Measurements from ENCODE around the gene MMP23B.
A peak's percentile ranks its signal among the peaks of the same experiment; 100 is the strongest.

The MMP23B gene

GRCh38 chr1:1602968-1603506, 28.9 kb upstream of the MMP23B start:
- peak; percentile 85 for DNase-seq

DNA sequence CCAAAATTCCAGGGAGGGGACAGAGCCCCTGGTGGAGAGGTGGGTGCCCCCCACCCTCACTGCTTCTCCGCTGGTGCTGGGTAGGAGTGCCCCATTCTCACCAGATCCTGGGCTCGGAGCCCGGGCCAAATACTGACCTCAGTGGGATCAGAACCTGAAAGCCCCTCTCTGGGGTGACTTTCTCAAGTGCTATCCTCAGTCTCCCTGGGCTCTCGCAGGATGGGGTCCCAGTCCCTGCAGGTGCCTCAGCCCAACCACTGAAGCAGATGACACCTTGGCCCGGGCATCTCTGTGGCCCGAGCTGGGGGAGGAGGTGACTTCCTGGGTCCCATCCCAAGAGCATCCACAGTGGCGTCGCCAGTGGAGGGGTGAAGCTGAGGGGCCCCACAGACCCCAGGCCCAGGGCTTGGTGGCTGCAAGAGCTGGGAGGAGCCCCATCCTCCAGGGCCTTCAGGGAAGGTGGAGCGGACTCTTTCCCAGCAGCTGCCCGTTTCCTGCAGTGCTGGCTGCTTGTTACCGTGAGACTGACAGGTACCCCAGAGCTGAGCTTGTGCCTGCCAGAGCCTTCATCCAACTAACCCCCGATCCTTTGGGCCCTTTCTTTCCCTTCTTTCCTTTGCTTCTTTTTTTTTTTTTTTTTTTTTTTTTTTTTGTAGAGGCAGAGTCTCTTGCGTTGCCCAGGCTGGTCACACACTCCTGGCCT, 28.2 kb upstream of the MMP23B start:
- DNase-seq = no peak

GRCh38 chr1:1604374-1605033, 27.5 kb upstream of the MMP23B start:
- no peak for DNase-seq

DNA sequence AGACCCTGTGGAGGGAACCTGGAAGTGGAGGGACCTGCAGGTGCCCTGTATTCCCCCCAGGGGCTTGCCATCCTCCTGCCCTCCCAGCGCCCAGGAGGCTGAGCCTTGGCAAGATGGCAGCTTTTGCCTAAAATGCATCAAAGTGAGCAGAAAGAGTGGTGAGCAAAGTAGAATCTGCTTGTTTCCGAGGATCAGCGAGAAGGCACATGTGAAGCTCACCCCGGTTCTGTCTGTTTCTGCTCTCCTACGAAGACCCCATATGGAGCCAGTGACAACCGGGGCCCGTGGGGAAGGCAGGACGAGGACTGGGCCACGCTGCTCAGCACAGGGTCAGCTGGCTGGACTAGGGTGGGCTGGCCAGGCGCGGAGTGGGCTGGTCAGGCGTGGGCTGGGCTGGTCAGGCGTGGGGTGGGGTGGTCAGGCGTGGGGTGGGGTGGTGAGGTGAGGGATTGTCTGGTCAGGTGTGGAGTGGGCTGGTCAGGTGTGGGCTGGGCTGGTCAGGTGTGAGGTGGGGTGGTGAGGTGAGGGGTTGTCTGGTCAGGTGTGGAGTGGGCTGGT, 26.9 kb upstream of the MMP23B start:
- DNase-seq = no peak

- DNase-seq = no peak
These were observed 26.2 kb upstream of the MMP23B start for GRCh38 chr1:1605724-1606123.

- DNase-seq = no peak
These were observed 25.7 kb upstream of the MMP23B start for GRCh38 chr1:1606232-1606631.

DNA sequence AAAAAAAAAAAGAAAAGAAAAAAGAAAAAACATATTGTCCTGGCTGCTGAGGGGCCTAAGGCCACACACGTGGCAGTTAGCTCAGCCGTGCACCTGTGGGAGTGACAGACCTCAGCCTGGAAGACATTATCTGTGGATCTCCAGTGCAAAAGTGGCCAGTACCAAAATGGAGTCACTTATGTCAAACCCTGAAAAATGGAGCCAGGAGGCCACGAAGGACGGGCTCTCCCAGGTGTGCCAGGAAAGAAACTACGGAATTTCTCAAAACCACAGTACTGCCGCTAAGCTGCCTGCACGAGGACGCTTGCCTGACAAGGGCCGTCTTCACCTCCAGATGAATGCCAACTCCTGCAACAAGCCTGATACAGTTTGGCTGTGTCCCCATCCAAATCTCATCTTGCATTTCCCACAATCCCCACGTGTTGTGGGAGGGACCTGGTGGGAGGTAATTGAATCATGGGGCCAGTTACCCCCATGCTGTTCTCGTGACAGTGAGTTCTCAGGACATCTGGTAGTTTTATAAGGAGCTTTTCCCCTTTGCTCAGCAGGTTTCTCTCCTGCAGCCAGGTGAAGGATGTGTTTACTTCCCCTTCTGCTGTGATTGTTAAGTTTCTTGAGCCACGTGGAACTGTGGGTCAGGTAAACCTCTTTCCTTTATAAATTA, 22.0 kb upstream of the MMP23B start:
- DNase-seq = peak; percentile 85

DNA sequence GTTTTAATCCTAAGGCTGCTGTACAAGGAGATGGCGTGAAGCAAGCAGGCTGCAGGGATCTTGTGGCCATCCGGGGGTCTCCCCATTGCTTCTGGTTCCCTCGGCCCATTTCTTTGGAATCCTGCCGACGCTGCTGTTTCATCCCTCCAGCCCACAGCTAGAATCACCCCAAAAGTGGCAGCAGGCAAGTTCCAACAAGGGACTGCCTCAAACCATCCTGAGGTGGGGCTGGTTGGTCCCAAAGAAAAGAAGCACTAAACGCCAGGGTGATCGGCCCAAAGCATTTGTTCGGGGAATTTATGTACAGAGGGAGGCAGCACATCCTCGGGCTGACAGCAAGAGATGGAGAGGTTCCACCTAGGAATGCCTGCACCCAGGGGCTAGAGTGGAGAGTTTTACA, 21.2 kb upstream of the MMP23B start:
- no peak for DNase-seq

DNA sequence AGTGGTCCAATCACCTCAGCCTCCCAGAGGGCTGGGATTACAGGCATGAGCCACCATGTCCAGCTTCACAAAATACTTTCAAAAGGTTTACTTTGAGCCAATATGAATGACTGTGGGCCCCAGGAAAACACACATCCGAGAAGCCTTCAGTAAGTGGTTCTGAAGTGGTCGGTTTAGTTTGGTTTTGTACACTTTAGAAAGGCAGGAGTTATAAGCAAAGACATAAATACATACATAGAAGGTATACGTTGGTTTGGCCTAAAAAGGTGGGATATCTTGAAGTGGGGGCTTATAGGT, 19.9 kb upstream of the MMP23B start:
- DNase-seq = no peak

- no peak for DNase-seq
These were observed 18.4 kb upstream of the MMP23B start for GRCh38 chr1:1613509-1614082.

GRCh38 chr1:1614204-1614953, 17.6 kb upstream of the MMP23B start:
- peak; percentile 64 for DNase-seq

GRCh38 chr1:1614954-1615255, 17.1 kb upstream of the MMP23B start:
- no peak for DNase-seq

DNA sequence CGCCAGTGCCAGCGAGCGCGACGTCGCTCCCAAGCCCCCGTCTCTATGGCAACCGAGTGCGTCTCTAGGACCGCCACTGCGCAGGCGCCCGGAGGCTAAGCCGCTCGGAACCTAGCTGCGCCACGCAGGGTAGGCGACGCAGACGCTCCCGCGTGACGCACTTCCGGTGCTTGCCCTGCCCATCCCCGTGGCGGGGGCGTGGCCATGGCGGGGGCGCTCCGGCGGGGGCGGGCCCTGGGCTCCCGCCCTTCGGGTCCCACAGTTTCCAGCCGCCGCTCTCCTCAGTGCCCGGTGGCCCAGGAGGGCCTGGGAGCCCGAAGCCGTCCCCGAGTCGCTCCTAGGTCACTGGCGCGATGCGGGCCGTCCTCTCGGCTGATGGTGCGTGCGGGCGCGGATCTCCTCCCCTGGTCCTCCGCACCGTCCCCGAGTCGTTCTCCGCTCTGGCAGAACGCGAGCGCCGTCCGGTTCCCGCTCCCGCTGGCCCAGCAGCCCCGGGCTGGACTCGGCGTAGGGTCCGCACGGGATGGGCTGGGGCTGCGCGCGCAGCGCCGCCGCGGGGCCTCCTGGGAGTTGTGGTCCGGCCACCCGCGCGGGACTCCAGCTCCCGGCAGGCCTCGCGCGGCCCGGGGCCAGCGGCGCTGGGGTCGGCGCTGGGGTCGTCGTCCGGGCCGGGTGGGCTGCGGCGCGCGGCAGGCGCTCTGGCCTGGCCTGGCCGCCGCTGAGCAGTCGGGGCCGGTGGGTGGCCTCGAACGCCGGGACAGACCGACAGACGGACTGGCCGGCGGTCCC, 16.5 kb upstream of the MMP23B start, which contains the start of gene MIB2:
Gene MIB2, plus strand, starts transcription at position 245 of the 789 bp plus-strand sequence. CDS start 7,953 bp downstream, outside the sequence.
- DNase-seq = peak; percentile 99

DNA sequence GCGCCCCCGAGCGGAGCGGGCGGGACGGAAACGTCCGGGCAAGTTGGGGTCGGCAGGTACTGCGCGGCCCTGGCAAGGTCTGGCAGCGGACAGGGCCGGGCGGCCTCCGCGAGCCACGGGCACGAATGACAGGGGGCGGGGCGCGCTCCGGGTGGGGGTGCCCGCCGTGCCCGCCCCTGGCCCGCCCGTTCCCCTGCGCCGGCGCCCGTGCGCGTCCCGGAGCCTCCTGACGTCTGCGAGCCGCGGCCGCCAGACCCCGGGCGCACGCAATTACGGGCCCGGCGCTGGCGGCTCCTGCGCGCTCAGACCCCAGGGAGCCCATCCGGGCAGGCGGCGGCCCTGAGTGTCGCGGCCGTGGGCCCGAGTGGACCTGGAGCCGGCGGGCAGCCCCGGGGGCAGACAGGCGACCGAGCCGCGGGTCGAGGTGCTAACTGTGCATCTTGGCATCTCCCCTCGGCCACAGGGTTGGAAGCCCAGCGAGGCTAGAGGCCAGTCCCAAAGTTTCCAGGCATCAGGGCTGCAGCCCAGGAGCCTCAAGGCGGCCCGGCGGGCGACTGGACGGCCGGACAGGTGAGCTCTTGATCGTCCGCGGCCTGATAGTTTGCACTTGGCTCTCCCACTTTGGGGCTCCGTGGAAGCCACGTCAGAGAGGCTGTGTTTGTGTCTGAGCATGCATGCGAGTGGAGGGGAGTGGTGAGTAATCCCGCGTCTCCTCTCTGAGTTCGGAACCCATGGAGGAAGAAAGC, 15.8 kb upstream of the MMP23B start:
- no peak for DNase-seq

- no peak for DNase-seq
These were observed 15.1 kb upstream of the MMP23B start for GRCh38 chr1:1616838-1617237.

GRCh38 chr1:1617516-1617915, 14.5 kb upstream of the MMP23B start:
- DNase-seq = no peak

GRCh38 chr1:1617925-1618324, 14.0 kb upstream of the MMP23B start:
- DNase-seq = no peak

DNA sequence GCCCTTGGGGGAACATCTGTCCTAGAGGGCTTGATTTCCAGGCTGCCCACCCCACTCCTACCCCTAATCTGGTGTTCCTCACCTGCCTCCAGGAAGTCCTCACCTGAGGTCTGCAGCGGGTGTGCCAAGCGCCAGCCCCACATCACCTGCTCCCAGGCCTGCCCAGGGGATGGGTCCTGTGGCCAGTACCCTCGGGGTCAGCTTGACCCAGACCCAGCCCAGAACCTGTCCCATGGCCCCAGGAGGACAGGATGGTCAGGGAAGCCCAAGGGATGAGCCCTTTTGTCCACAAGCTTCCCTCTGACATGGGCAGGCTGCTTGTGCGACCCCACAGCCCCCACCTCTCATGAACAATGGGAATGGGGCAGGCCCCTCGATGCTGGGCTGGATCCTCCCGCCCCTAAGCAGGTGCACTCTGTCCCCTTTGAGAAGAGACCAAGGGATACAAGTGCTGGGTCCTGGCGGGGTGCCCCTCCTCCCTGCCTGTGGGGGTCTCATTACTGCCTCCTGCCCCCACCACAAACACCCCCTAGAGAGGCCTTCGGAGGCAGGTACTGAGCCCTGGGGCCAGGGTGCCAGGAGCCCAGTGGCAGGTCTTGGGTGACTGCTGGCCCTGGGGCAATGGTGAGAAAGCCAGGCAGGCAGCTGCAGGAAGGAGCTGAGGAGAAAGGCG, 13.4 kb upstream of the MMP23B start:
- DNase-seq = no peak

DNA sequence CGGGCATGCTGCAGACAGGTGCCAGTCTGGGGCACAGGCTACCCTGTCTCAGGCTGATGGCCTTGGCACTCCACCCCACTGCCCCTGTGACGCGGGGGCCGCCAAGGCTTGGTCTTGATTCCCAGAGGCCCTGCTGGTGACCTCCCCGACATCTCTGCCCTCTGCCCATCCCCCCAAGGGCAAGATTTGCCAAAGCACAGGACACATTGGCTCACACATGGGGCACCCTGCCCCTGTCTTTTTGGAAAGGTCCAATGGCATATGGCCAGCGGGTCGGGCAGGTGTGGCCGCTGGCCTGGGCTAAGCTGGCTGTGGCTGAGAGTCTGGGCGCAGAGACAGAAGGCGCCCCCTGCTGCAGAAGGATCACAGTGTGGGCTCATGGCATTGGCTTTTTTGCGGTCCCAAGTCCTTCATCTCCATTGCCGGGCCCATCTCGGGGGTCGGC, 12.0 kb upstream of the MMP23B start:
- peak; percentile 53 for DNase-seq

DNA sequence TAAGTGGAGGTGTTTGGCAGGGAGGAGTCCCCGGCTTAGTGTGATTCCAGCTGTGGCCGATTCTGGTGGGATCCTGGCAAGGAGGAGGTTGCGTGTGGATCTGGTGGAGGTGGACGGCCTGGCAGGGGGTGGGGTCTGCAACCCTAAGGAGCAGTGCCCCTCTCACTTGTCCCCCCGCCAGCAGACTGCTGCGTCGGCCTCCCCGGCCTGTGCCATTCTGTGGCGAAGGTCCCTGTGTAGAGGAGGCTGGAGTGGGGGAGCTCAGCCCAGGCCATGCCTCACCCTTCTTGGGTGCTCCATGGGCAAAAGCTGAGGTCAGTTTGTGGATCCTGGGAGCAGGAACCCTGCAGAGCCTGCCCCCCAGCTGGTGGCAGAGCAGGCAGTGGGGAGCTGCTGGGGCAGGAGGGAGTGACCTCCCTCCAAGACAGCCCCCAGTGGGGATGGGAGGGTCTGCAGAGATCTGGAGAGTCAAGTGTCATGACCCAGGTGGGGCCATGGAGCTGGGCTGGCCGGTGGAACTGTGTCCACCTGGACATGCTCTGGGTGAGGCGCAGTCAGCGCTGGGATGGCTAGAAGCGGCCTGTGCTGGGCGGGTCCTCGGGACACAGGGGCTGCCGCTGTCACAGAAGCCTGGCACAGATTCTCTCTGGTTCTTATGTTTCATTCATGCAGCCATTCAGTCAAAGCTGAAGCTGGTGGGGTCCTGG, 11.4 kb upstream of the MMP23B start:
- no peak for DNase-seq
